Activated CD8-positive, alpha-beta memory T cell treated with anti-CD3 and anti-CD28 coated beads for 48 hours (primary cell): Measurements from ENCODE around the gene ZDHHC12.

Source experiments
- DNase-seq, 3 experiments: peaks; one replicate each; pipeline ENCODE4 v3.0.0-alpha.2; 2020; ENCODE audit warnings: low read depth in 2 of 3, low spot score in 2 of 3

ZDHHC12 gene, protein sequence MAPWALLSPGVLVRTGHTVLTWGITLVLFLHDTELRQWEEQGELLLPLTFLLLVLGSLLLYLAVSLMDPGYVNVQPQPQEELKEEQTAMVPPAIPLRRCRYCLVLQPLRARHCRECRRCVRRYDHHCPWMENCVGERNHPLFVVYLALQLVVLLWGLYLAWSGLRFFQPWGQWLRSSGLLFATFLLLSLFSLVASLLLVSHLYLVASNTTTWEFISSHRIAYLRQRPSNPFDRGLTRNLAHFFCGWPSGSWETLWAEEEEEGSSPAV

DNA sequence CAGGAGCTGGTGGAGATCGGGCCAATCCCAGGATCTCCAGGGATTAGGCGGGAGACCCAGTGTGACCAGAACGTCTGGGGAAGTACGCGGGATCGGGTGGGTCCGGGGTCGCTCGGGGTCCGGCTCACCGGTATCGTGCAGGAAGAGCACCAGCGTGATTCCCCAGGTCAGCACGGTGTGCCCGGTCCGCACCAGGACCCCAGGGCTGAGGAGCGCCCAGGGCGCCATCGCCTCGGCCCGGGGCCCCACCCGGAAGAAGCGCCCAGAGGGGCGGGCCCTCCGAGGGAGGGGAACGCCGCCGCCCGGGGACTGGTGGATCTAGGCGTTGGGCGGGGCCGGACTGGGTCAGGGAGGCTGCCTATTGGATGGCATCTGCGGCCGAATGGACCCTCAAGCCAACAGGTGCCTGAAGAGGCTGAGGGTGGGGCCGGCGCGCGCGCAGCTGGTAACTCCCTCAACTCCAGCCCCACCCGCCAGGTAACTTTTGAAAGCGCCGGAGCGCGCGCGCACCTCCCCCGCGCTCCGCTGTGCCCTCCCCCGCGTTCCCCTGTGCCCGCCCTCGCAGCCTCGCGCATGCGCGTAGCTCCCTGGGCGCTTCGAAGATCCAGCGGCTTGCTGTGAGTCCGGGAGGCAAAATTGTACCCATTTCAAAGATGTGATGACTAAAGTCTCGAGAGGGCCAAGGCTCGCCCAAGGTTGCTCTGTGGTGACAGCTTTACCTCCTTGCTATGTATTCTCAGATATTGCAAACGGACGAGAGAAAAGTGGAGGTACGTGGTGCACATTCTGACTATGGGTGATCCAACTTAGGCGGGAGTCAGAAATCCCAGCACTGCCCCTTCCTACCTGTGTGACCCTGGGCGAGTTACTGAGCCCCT is at the start of gene ZDHHC12:
Gene ZDHHC12 (minus strand): TSS at position 262 of the 878 bp plus-strand sequence. CDS start 34 bp downstream, at position 228.
- DNase-seq: peak; percentile 94 to 97 (median 97)

DNA sequence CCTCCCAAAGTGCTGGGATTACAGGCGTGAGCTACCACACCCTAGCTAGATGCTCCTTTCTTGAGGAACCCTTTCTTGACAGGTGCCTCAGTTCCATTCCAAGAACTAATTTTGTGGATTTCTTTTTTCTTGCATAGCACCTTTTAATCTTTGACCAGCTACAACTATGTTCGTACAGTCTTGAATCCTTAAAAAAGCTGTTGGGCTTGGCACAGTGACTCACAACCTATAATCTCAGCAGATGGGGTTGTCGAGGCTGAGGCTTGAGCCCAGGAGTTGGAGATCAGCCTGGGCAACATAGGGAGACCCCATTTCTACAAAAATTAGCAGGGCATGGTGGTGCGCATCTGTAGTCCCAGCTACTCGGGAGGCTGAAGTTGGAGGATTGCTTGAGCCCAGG is 49.1 kb upstream of the ZDHHC12 start:
- no peak for DNase-seq

DNA sequence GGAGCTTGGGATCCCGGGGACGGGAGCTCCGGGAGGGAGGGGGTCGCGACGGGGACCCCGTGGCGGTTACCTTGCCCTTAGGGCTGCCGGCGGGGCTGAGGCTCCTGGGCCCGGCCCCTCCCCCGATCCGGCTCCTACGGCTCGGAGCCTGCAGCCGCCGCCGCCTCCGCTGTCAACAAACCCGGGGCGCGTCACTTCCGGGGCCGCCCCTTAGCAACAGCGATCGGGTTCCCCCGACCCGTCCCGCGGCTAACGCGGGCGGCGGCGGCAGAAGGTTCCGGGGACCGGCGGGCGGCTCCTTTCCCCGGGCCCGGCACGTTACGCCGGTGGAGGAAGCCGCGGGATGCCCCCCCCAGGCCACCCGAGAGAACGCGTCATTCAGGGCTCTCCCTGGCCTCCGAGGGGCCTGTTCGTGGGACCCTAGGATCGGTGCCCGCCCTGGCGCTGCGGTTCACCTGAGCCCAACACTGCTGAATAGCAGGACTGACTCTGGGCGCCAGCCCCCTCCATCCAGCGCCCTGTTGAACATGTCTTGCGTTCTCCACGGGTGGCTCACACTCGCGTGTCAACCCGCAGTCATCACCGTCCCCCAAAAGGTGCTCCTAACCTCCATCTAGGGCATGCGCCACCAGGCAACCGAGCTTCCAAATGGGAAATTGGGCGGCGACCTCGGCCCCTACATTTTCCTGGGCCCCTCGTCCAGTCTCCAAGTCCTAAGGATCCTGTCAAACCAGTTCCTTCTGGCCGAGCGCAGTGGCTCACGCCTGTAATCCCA is 48.0 kb upstream of the ZDHHC12 start, which contains the start of gene ZER1:
Gene ZER1 (minus strand): TSS at position 183 of the 775 bp plus-strand sequence. CDS start 16,362 bp downstream, outside the sequence.
- peak; percentile 81 to 92 (median 89) for DNase-seq

DNA sequence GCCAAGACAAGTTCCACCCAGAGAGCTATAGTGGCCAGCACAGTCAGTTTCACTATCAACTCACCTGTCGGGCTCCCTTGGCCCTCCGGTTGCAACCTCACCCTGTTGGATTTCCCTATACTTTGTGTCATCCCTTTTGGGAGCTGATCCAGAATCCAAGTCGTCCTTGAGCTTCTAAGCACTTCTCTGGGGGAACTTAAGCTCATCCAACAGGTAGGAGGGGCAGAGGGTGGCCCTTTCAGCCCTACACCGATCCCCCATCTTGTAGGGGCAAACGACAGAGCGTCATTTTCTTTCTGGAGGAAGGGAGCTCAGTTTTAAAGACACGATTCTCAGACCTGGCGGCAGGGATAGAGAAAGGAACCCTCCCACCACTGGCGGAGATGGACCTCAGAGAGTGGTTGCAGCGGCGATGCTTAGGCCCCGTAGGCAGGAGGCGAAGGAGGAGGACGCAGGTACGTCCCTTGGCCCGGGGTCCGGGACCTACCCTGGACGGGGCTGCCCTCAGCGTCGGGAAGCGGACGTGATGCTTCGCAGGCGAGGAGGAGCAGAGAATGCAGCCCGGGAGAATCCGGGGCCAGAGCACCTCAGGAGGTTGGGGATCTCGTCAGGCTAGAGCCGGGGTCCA is 47.3 kb upstream of the ZDHHC12 start:
- DNase-seq: no peak

DNA sequence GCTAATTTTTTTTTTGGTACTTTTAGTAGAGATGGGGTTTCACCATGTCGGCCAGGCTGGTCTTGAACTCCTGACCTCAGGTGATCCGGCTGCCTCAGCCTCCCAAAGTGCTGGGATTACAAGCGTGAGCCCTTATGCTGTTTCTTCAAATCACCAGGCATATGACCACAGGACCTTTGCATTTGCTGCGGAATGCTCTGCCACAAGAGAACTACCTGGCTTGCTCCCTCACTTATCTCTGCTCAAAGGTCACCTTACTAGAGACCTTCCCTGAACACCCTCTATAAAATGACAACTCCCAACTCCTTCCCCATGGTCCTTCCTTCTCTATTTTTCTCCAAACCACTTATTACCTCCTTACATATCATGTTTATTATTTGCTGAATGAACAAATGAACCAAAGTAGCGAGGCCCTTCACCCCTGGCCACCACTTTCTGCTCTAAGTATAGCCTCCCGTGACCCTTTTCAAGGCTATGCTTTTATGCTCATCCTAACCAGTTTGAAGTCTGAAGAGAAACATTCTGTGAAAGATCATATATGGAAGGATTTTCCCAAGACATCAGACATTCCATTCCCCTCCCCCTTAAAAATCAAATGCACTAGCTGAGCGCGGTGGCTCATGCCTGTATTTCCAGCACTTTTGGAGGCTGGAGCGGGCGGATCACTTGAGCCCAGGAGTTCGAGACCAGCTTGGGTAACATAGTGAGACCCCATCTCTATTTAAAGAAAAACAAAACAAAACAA is 46.5 kb upstream of the ZDHHC12 start:
- no peak for DNase-seq

DNA sequence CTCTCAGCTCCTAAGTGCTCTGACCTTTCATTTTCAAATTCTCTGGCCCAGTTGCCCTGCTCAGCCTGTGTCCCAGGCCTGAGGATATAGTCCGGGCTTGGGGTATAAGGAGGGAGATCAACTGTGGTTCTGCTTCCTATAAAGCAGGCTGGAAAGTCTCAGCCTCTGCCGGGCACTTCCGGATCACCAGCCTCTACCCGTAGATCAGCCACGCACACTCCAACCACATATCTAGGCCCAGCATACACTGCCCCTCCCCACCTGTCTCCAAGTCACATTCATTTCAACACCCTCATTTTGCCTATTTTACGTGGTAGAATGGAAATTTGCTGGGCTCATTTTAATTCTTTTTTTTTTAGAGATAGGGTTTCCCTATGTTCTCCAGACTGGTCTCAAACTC is 44.7 kb upstream of the ZDHHC12 start:
- DNase-seq: no peak

DNA sequence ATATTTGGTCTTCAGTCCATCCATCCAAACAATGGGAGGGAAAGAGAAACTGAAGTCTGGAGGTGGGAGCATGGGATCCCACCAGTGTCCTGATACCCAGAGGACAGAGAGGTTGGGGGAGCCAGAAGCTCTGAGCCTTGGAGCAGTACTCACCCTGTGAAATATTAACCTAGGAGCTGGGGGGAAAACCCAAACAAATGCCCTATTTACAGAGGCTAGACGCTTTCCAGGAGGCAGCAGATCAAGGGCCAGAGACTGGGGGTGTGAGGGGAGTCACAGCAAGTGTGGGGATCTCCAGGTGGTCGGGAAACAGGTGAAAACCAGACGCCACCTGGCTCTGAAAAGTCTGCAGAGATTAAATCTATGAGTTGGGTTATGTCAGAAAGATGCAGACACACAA is 41.6 kb upstream of the ZDHHC12 start:
- DNase-seq: no peak

DNA sequence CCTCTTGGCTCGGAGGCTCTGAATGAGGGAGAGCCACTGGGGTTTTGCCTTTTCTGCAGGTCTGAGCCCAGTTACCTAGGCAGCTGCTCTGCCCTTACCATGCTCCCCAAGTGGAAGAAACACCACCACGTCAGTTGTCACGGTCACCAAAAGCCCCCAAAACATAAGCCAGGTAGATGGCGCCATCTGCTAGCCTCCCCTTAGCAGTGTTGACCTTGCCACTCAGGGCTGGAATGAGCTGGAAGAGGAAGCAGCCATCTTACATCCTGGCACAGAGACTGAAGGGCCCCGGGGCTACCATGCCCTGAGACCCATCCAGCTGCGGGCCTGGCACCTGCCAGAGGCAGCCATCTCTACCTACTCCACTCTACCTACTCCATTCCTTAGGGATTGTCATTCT is 40.4 kb upstream of the ZDHHC12 start:
- no peak for DNase-seq

DNA sequence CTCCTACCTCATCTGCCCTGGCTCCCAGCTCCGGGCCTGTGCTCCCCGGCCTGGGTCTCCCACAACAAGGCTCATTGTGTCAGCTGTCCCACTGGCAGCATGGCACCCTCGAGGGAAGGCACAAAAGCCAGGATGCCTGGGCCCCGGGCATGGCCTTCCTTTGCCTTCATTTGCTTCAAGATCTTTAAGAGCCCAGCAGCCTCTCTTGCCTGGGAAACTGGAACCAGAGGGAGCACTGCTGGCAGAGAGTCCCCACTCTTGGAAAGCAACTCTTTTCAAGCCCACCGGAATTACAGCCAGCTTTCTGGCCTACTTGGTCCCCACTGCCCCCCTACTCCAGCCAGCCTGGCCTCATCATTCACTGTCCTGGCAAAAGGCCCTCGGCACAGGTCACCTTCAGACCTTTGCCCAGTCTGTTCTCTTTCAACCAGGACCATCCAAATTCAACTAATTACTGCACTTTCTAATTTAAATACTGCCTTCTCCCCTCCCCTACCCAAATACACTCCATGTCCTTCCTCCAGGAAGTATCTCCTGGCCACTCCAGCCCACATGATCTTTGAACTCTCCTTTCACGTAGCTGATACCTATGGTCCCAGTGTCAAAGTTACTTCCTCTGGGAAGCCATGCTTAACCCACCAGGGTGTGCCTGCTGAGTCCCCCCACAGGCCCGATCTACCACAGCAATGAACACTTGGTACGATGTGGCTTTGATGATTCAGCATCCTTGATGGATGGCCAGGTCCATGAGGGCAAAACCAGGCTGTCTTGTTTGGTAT is 38.9 kb upstream of the ZDHHC12 start:
- no peak for DNase-seq

DNA sequence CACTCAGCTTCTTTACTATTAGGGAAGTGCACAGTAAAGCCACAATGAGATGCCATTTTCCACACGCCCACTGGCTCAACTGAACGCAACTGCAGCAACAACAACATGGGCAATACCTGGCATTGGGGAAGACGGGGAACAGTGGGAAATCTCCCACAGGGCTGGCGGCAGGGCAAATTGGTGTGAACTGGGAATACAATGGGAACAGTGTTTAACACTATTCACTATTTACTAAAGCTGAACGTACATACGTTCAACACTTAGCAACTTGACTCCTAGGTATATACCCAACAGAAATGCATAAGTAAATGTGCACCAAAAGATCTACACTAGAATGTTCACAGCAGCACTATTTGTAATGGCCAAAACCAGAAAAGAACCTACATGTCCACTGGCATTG is 33.7 kb upstream of the ZDHHC12 start:
- no peak for DNase-seq

DNA sequence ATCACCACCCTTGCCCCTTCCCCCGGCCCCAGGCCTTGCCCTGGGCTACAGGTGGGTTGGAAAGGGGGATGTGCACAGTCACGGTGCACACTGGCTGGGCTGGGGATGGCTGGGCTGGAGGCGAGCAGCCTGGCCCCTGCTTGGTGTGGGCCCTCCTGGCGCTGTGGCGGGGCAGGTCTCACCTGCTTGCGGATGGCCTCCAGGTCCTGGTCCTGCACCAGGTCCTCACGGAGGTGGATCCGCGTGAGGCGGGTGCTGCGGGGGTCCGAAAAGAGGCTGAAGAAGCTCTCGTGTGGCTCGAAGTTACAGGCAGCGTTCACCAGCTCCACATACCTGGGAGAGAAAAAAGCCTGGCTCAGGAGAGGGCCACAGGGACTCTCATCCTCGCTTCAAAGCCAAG is 29.7 kb upstream of the ZDHHC12 start:
- no peak for DNase-seq

DNA sequence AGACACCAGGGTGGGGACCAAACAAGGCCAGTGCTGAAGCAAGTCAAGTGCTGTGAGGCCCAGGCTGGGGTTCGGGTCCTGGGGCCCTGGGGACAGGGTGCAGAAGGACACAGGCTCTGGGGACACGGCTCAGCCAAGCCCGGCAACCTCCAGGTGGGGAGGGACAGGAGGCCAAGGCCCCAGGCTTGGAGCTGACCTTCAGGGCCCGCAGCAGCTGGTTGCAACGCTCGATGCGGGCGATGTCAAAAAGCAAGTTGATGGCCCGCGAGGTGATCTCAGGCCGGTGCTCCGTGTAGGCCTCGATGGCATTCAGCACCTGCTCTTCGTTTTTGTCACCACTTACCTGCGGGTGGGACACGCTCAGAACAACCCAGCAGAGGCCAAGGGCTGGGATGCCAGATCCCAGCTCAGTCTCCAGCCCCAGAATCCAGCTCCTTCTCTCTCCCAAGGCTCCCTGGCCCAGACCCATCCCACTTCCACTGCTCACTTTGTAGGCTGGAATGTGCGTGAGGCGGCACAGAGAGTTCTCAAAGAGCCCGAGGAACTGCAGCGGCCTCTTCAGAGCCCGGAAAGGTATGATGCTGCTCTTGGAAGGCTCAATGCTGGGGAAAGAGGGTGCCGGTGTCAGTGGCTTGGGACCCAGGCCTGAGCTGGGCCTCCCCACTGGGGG is 27.1 kb upstream of the ZDHHC12 start:
- no peak for DNase-seq

DNA sequence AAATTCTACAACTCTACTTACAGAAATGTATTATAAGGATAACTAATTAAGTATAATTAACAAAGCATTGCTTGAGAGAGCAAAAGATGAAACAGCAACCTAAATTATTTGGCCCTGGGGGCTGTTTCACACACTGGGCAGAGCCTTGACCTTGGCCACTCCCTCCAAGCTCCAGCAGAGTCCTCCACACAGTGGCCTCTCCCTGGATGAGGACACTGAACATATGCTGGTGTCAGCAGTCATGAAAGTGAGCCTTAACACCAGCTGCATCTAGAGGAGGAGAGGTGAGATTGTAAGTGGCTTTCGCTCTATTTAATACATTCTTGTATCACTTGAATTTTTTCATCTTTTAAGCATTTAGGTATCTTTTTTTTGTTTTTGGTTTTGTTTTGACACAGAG is 23.3 kb upstream of the ZDHHC12 start:
- DNase-seq: no peak

DNA sequence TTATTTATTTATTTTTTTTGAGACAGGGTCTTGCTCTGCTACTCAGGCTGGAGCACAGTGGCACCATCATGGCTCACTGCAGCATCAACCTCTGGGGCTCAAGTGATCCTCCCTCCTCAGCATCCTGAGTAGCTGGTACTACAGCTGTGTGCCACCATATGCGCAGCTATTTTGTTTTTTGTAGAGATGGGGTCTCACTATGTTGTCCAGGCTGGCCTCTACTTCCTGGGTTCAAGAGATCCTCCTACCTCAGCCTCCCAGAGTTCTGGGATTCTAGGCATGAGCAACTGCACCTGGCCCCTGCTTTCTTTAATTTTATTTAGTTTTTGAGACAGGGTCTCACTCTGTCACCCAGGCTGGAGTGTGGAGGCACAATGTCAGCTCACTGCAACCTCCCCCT is 19.5 kb upstream of the ZDHHC12 start:
- DNase-seq: no peak

DNA sequence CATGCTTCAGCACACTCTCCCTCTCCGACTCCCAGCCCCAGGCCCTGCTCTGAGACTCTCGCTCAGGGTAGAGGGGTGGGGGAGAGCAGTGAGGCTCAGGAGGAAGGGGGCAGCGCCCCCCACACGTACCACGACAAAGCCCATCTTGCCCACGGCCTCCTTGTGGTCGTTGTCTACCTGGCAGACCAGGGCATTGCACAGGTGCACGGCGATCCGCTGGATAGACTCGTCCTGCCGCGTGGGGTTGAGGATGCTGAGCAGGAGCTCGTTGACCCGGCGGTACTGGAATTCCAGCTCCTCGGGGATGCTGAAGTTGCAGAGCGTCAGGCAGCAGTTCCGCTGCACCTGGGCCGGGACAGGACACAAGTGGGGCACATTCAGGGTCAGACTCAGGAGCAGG is 18.5 kb upstream of the ZDHHC12 start:
- DNase-seq: no peak

DNA sequence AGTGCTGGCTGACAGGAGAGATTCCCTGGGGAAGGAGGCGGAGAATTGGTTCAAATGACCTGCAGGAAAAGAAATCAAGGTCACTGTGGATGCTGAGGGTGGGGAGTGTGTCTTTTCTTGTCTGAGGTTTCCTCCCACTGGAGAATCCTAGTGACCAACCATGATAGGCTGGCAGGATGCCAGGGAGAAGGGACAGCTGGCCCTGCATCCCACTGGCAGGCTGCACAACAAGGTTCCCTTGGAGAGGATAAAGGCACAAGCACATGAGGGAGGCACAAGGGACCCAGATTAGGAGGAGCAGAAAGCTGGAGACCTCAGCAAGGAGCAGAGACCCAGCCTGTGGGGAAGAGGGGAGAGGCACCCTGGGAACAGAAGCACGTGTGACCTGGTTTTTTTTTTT is 11.4 kb upstream of the ZDHHC12 start:
- no peak for DNase-seq

DNA sequence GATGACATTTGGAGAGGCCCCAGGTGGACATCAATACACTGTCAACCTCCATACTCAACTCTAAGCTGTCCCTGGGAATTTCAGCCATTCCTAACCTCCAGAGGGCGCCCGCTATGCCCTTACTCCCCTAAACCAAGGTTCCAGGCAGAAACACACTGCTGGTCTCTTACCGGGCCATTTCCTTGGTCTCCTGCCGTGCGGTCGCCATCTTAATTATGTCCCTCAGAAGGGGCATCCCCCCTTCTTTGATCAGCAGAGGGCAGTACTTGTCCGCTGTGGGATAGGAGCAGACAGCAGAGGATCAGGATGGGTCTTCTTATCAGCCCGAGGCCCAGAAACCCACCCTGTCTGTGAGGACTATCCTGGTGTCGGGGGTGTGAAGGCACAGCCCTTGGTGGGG is 9.3 kb upstream of the ZDHHC12 start:
- no peak for DNase-seq

DNA sequence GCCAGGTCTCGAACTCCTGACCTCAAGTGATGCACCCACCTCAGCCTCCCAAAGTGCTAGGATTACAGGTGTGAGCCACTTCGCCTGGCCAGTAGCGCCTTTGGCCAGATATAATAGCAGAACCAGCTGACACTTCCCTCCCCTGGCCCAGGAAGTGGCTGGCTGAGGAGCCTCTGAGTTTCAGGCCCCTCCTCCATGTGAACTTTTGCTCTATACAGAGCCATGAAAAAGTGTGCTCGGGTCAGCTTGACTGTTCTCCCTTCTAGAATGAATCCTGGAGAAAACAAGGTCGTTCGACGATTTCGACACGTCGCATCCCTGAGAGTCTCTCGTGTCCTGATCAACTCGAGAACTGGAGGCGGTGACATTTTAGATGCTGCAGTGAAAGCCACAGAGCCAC is 8.6 kb upstream of the ZDHHC12 start:
- DNase-seq: no peak

DNA sequence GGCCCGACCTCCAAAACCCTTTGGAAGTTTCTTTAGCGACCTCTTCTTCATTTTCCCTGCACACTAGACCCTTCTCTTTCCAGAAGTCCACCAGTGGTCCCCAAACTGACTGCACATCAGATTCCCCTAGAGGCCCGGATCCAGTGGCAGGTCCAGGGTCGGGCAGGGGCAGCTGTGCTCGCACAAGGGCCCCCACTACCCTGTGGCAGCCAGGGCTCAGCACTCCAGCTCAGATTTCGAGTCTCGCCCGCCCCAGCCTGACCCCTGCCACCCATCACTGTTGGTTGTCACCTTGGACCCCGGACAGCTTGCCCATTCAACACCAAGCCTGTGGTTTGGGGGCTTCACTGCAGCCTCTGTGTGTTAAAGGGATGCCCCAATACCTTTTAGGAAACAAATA is 7.8 kb upstream of the ZDHHC12 start:
- no peak for DNase-seq
